Kidney (tissue), 14 donors: ENCODE measurements around the gene ARFRP1. TPM values are rescaled to one million over a fixed set of nuclear protein-coding genes. Genes with fewer than 3 reads are reported as not detected.

Experiments
- DNase-seq, 5 donors: peaks; one replicate each; pipeline ENCODE4 v3.0.0-alpha.2; 2013 to 2020
- FAIRE-seq: peaks from 2 replicates; lab custom pipeline; 2012; peaks lifted over from hg19 to GRCh38; lab: Jason Lieb, UNC
- H3K27ac ChIP-seq, 2 donors: one replicate each; pipeline ENCODE4 v1.7.0; 2013; ENCODE audit warnings: low read depth in 2 of 2, low read length in 2 of 2, inconsistent platforms in 1 of 2
- H3K27me3 ChIP-seq: one replicate; pipeline ENCODE4 v1.7.1; 2013; ENCODE audit warnings: low read length, inconsistent platforms; ENCODE audit not compliant: control insufficient read depth, insufficient read depth
- H3K36me3 ChIP-seq, 3 donors: one replicate each; pipeline versions ENCODE4 v1.7.0 to v1.7.1; 2013; ENCODE audit warnings: low read length in 3 of 3, control low read depth in 1 of 3, inconsistent platforms in 1 of 3; ENCODE audit not compliant: insufficient read depth in 3 of 3, control insufficient read depth in 2 of 3
- H3K4me1 ChIP-seq, 3 donors: one replicate each; pipeline versions ENCODE4 v1.7.0 to v1.7.1; 2013; ENCODE audit warnings: low read length in 3 of 3, inconsistent platforms in 1 of 3, low read depth in 1 of 3; ENCODE audit not compliant: control insufficient read depth in 2 of 3, insufficient read depth in 2 of 3
- H3K4me3 ChIP-seq, 3 donors: one replicate each; pipeline versions ENCODE4 v1.7.0 to v1.8.1; 2013; ENCODE audit warnings: low read length in 3 of 3, control low read depth in 1 of 3, inconsistent platforms in 1 of 3
- H3K9ac ChIP-seq, 3 donors: one replicate each; pipeline versions ENCODE4 v1.7.0 to v1.7.1; 2013; ENCODE audit warnings: low read length in 3 of 3, control low read depth in 1 of 3, inconsistent platforms in 1 of 3
- H3K9me3 ChIP-seq, 3 donors: one replicate each; pipeline versions ENCODE4 v1.7.0 to v1.7.1; 2013; ENCODE audit warnings: low read length in 3 of 3, control low read depth in 1 of 3, inconsistent platforms in 1 of 3; ENCODE audit not compliant: control insufficient read depth in 2 of 3, insufficient read depth in 1 of 3
- intact Hi-C: fragments of 100-400 bp; cut with DNase I; formaldehyde crosslinking; loops from one replicate; pipeline ENCODE4 v1.11.1; 2022
- polyA plus RNA-seq: library from polyadenylated mRNA; stranded (reverse); fragments of 350-450 nt; fragmentation: Illumina TruSeq; extraction: RNeasy Lipid Tissue Mini Kit (QIAGEN cat#74804); gene quantifications from one replicate; pipeline ENCODE4 v1.2.3, GENCODE V29; 2014; ENCODE audit warnings: low read depth, low replicate concordance; ENCODE audit not compliant: insufficient read depth
- total RNA-seq: library from RNA; stranded (reverse); fragmentation: NEBNext Ultra II Directional; extraction: Animal tissue kit (Norgen Biotek cat#: 25700); gene quantifications from one replicate; pipeline ENCODE4 v1.2.1, GENCODE V29; 2021
- TF ChIP-seq, protein P1 (sequence below): IDR thresholded peaks from 3 replicates; pipeline ENCODE4 v1.5.1; 2012; ENCODE audit warnings: mild to moderate bottlenecking, moderate library complexity, borderline replicate concordance; ENCODE audit not compliant: insufficient read depth; ENCODE audit errors: extremely low read depth
- donor health status: control.
- donor health status: control.
- donor health status: control.
- donor health status: control.
- donor health status: control.
- donor health status: DM: yes; HTN: yes; CAD: no.
- donor health status: Normal renal cell carcinoma (clear cell type).

Gene ARFRP1
- total and polyA plus RNA-seq, 2 donors from 2014 or later: 60.6 to 71.2 TPM

DNA sequence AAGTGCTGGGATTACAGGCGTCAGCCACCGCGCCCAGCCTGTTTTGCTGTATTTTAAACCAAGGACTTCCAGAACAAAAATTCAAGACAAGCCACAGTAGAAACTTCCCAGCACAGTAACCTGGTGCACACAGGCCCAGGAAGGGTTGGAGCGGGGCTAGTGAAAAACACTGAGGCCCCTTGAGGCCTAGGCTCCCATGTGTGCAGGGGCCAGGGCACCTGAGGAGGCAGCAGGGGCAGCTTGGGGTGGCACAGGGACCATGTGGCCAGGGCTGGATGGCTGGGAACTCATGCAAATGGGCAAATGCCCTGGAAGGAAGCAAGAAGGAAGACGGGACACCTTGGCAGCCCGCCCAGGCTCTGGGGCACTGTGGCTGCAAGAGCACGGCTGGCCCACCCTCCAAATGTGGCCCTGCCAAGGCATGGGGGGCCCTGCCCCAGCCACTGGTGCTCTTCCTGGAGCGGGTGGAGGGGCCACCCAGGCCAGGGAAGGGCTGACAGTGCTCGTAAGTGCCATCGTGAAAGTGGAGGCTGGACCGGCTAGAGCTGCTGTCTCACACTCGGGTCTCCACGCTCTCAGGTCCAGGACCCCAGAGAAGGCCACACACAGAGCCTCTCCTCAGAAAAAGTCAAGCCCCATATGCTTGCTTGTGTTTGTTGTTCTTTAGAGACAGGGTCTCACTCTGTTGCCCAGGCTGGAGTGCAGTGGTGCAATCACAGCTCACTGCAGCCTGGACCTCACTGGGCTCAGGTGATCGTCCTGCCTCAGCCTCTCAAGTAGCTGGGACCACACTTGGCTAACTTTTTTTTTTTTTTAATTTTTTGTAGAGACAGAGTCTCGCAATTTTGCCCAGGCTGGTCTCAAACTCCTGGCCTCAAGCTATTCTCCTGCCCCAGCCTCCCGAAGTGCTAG, 42.1 kb upstream of the ARFRP1 start:
- Histone ChIP-seq H3K9ac (no peak overlapping the region), H3K9me3 (no peaks in the 10 kb centered on the region), H3K27me3 (no peaks in the 10 kb centered on the region), H3K4me1 (peaks cover 0 to 1% (median 0%) of the 10 kb centered on the region in 3 donors), H3K4me3 (no peak overlapping the region), H3K36me3 (no peaks in the 10 kb centered on the region), H3K27ac (no peak overlapping the region)
- DNase-seq: peak in 1 of 5 donors; percentile 73
- TF ChIP-seq, protein P1, sequence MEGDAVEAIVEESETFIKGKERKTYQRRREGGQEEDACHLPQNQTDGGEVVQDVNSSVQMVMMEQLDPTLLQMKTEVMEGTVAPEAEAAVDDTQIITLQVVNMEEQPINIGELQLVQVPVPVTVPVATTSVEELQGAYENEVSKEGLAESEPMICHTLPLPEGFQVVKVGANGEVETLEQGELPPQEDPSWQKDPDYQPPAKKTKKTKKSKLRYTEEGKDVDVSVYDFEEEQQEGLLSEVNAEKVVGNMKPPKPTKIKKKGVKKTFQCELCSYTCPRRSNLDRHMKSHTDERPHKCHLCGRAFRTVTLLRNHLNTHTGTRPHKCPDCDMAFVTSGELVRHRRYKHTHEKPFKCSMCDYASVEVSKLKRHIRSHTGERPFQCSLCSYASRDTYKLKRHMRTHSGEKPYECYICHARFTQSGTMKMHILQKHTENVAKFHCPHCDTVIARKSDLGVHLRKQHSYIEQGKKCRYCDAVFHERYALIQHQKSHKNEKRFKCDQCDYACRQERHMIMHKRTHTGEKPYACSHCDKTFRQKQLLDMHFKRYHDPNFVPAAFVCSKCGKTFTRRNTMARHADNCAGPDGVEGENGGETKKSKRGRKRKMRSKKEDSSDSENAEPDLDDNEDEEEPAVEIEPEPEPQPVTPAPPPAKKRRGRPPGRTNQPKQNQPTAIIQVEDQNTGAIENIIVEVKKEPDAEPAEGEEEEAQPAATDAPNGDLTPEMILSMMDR: no peak
- no peak for FAIRE-seq
- intact Hi-C loops: no loop called here

DNA sequence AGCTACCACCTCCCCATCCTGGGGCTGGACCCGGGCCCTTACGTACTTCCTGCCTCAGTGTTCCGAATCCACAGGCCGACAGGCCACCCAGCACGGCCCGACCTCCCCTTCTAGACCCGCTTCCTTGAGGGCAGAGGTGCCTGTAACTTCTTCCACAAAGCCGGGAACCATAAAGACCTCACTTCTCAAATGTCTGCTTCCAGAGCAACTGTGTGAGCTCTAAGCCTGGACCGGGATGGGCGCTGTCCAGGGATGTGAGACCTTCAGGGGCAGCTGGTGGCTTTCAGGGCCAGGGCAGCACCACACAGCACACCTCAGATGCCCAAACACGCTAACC, 41.1 kb upstream of the ARFRP1 start:
- no peak overlapping the region for H3K9ac ChIP-seq
- H3K4me3 ChIP-seq: no peak overlapping the region
- DNase-seq (peak in 1 of 5 donors; percentile 44), FAIRE-seq (no peak)
- TF ChIP-seq, protein P1: no peak
- no peak overlapping the region for H3K27ac ChIP-seq
- peaks cover 0 to under 1% (median 0%) of the 10 kb centered on the region in 3 donors for H3K36me3 ChIP-seq
- no peaks in the 10 kb centered on the region for H3K27me3 ChIP-seq
- no peaks in the 10 kb centered on the region for H3K9me3 ChIP-seq
- intact Hi-C loops: no loop called here
- peaks cover 0 to 5% (median 0%) of the 10 kb centered on the region in 3 donors for H3K4me1 ChIP-seq

- Histone ChIP-seq H3K9me3 (no peaks in the 10 kb centered on the region), H3K4me1 (peaks cover 0 to 5% (median 0%) of the 10 kb centered on the region in 3 donors), H3K27me3 (no peaks in the 10 kb centered on the region), H3K27ac (no peak overlapping the region), H3K4me3 (no peak overlapping the region), H3K36me3 (peaks cover 0 to 6% (median 2%) of the 10 kb centered on the region in 3 donors), H3K9ac (no peak overlapping the region)
- DNase-seq (peak in 1 of 5 donors; percentile 61), FAIRE-seq (no peak)
- intact Hi-C loops: no loop called here
- TF ChIP-seq, protein P1: no peak
Observed at GRCh38 chr20:63748070-63748933, 40.5 kb upstream of the ARFRP1 start.
